BE2C (cell line): ENCODE results near the gene PPP1R9A.

Experiments
- DNase-seq: peaks from one replicate; pipeline ENCODE4 v3.0.0-alpha.2; 2020
- H3K27me3 ChIP-seq: fragments of 250-450 bp; sonication (Bioruptor Pico); 2 replicates; pipeline ENCODE4 v1.5.1; 2020; ENCODE audit warnings: mild to moderate bottlenecking
- H3K36me3 ChIP-seq: fragments of 250-450 bp; sonication (Bioruptor Pico); 2 replicates; pipeline ENCODE4 v1.5.1; 2020; ENCODE audit warnings: mild to moderate bottlenecking
- H3K4me1 ChIP-seq: fragments of 250-450 bp; sonication (Bioruptor Pico); 2 replicates; pipeline ENCODE4 v1.5.1; 2020
- H3K4me3 ChIP-seq: 2 replicates; pipeline ENCODE4 v1.5.1; 2011; ENCODE audit warnings: low read depth, low read length
- H3K9me3 ChIP-seq: fragments of 250-450 bp; sonication (Bioruptor Pico); 2 replicates; pipeline ENCODE4 v1.5.1; 2020
- CTCF ChIP-seq: IDR thresholded peaks from 2 replicates; pipeline ENCODE4 v1.5.1; 2012; ENCODE audit warnings: mild to moderate bottlenecking, low read depth, low read length

PPP1R9A gene

GRCh38 chr7:94957061-94957460, 49.7 kb downstream of the PPP1R9A start:
- no peaks in the 10 kb centered on the region for H3K27me3 ChIP-seq
- no peaks in the 10 kb centered on the region for H3K36me3 ChIP-seq
- no peaks in the 10 kb centered on the region for H3K9me3 ChIP-seq
- no peak for TF ChIP-seq CTCF
- DNase-seq = no peak
- no peak overlapping the region for H3K4me3 ChIP-seq
- no peaks in the 10 kb centered on the region for H3K4me1 ChIP-seq

GRCh38 chr7:94962661-94963060, 55.3 kb downstream of the PPP1R9A start:
- H3K36me3 ChIP-seq = no peaks in the 10 kb centered on the region
- no peaks in the 10 kb centered on the region for H3K4me1 ChIP-seq
- no peaks in the 10 kb centered on the region for H3K27me3 ChIP-seq
- TF ChIP-seq CTCF = no peak
- no peak for DNase-seq
- no peaks in the 10 kb centered on the region for H3K9me3 ChIP-seq
- no peak overlapping the region for H3K4me3 ChIP-seq

GRCh38 chr7:94969434-94970084, 62.2 kb downstream of the PPP1R9A start:
- Histone ChIP-seq H3K4me1 (no peaks in the 10 kb centered on the region), H3K36me3 (no peaks in the 10 kb centered on the region), H3K27me3 (no peaks in the 10 kb centered on the region), H3K4me3 (no peak overlapping the region), H3K9me3 (no peaks in the 10 kb centered on the region)
- TF ChIP-seq CTCF = no peak
- no peak for DNase-seq

- Histone ChIP-seq H3K9me3 (no peaks in the 10 kb centered on the region), H3K27me3 (no peaks in the 10 kb centered on the region), H3K4me3 (no peak overlapping the region), H3K4me1 (no peaks in the 10 kb centered on the region), H3K36me3 (no peaks in the 10 kb centered on the region)
- no peak for TF ChIP-seq CTCF
- no peak for DNase-seq
Measured at GRCh38 chr7:94970085-94970576, 62.7 kb downstream of the PPP1R9A start.

- no peaks in the 10 kb centered on the region for H3K36me3 ChIP-seq
- no peaks in the 10 kb centered on the region for H3K4me1 ChIP-seq
- no peak for DNase-seq
- no peak for TF ChIP-seq CTCF
- H3K4me3 ChIP-seq = no peak overlapping the region
- no peaks in the 10 kb centered on the region for H3K9me3 ChIP-seq
- H3K27me3 ChIP-seq = no peaks in the 10 kb centered on the region
Measured at GRCh38 chr7:94971051-94971867, 63.9 kb downstream of the PPP1R9A start.

GRCh38 chr7:94972296-94972695, 64.9 kb downstream of the PPP1R9A start:
- H3K36me3 ChIP-seq = no peaks in the 10 kb centered on the region
- H3K4me3 ChIP-seq = no peak overlapping the region
- no peaks in the 10 kb centered on the region for H3K4me1 ChIP-seq
- H3K9me3 ChIP-seq = no peaks in the 10 kb centered on the region
- TF ChIP-seq CTCF = no peak
- DNase-seq = no peak
- no peaks in the 10 kb centered on the region for H3K27me3 ChIP-seq
